Mucosa of descending colon (tissue), 3 donors: ENCODE results near the gene B9D1. TPM values are rescaled to one million over a fixed set of nuclear protein-coding genes. Genes with fewer than 3 reads are reported as not detected.

Experiments
- ATAC-seq: fragments of 200-7000 bp; cut with Tn5 transposase; one replicate; pipeline ENCODE4 v1.9.1; 2020; ENCODE audit warnings: mild to moderate bottlenecking, moderate library complexity
- DNase-seq, 3 donors: peaks; one replicate each; pipeline ENCODE4 v3.0.0-alpha.2; 2020
- H3K36me3 ChIP-seq: fragments of 200-600 bp; one replicate; pipeline ENCODE4 v1.8.0; 2021; ENCODE audit warnings: low read depth, mild to moderate bottlenecking
- H3K4me1 ChIP-seq: fragments of 200-600 bp; one replicate; pipeline ENCODE4 v1.8.0; 2021; ENCODE audit warnings: low read depth, mild to moderate bottlenecking
- H3K4me3 ChIP-seq: fragments of 200-600 bp; one replicate; pipeline ENCODE4 v1.8.0; 2021; ENCODE audit warnings: mild to moderate bottlenecking
- H3K9me3 ChIP-seq: fragments of 200-600 bp; one replicate; pipeline ENCODE4 v1.8.0; 2021; ENCODE audit warnings: mild to moderate bottlenecking
- intact Hi-C, 2 donors: fragments of 100-400 bp; cut with DNase I in 1 of 2; cut with micrococcal nuclease in 1 of 2; formaldehyde crosslinking; loops; one replicate each; pipeline versions ENCODE4 v1.11.0 to v1.11.1; 2022; cut with DNase I, micrococcal nuclease
- total RNA-seq, 3 donors: library from RNA; stranded (reverse); fragmentation: NEBNext Ultra II Directional in 2 of 3; extraction: Animal tissue kit (Norgen Biotek cat#: 25700) in 2 of 3; gene quantifications; one replicate each; pipeline versions ENCODE4 v1.2.1 to v1.2.4, GENCODE V29; 2021 to 2023
- TF ChIP-seq, protein P1 (sequence below): fragments of 200-600 bp; IDR thresholded peaks from one replicate; pipeline ENCODE4 v1.8.0; 2022; ENCODE audit warnings: antibody characterized with exemption, mild to moderate bottlenecking
- donor health status: DM: no; HTN: no; CAD: no; lungs with moderate emphysema.
- donor health status: DM: no; HTN: no; CAD: no.
- donor health status: DM: no; HTN: yes; CAD: no.

The B9D1 gene
- total RNA-seq, 3 donors from 2014 or later: 5.1 to 11.8 (median 10.7) TPM

DNA sequence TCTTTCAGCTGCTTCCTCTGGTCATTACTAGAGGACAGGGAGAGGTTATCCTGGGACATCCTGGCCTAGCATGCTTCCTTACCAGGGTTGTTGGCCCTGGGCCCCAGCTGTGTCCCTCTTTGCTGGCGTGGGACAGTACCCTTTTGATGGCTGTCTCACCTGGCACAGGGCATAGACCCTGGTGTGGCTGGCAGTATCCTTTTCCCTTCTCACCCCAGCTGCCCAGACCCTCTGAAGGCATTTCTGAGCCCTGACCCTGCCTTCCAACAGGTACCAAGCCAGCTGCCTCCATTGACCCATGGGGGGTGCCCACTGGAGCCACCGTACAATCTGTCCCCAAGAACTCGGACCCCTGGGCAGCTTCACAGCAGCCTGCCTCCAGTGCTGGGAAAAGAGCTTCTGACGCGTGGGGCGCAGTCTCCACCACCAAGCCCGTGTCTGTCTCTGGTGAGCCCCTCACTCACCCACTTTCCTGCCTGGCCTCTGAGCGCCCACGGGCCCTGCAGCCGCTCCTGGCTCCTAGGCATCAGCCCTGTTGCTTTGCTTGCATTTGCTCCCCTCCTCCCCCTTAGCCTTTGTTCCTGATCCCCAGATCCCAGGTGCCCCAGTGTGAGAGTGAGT, 34.0 kb downstream of the B9D1 start:
- H3K9me3 ChIP-seq: no peaks in the 10 kb centered on the region
- ATAC-seq (no peak), DNase-seq (no peak)
- H3K36me3 ChIP-seq: no peaks in the 10 kb centered on the region
- TF ChIP-seq, protein P1, sequence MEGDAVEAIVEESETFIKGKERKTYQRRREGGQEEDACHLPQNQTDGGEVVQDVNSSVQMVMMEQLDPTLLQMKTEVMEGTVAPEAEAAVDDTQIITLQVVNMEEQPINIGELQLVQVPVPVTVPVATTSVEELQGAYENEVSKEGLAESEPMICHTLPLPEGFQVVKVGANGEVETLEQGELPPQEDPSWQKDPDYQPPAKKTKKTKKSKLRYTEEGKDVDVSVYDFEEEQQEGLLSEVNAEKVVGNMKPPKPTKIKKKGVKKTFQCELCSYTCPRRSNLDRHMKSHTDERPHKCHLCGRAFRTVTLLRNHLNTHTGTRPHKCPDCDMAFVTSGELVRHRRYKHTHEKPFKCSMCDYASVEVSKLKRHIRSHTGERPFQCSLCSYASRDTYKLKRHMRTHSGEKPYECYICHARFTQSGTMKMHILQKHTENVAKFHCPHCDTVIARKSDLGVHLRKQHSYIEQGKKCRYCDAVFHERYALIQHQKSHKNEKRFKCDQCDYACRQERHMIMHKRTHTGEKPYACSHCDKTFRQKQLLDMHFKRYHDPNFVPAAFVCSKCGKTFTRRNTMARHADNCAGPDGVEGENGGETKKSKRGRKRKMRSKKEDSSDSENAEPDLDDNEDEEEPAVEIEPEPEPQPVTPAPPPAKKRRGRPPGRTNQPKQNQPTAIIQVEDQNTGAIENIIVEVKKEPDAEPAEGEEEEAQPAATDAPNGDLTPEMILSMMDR: no peak
- intact Hi-C loops: no loop called here
- no peaks in the 10 kb centered on the region for H3K4me1 ChIP-seq
- no peak overlapping the region for H3K4me3 ChIP-seq

DNA sequence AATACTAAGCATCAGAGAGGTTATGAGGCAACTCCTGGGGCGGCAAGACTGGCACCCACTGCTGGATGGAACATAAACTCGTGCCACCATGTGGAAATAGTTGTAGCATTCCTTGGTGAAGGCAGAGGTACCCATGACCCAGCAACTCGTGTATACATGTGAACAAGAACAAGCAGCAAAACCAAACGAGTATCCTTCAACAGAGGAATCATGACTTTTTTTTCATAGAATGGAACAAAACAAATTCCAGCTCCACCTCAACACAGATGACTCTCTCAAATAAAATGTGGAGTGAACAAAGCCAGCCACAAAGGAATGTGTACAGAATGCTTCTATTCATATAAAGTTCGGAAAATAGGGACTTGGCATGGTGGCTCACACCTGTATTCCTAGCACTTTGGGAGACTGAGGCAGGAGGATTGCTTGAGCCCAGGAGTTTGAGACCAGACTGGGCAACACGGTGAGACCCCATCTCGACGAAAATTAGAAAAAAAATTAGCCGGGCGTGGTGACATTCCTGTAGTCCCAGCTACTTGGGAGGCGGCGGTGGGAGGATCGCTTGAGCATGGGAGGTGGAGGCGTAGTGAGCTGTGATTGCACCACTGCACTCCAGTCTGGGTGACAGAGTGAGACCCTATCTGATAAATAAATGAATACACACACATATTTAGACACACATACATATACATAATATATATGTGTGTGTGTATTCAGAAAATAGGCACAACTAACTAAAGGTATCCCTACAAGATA, 35.3 kb downstream of the B9D1 start:
- no peaks in the 10 kb centered on the region for H3K9me3 ChIP-seq
- DNase-seq: no peak
- ATAC-seq: no peak
- TF ChIP-seq, protein P1: no peak
- H3K4me1 ChIP-seq: no peaks in the 10 kb centered on the region
- intact Hi-C loops: no loop called here
- no peaks in the 10 kb centered on the region for H3K36me3 ChIP-seq
- no peak overlapping the region for H3K4me3 ChIP-seq

DNA sequence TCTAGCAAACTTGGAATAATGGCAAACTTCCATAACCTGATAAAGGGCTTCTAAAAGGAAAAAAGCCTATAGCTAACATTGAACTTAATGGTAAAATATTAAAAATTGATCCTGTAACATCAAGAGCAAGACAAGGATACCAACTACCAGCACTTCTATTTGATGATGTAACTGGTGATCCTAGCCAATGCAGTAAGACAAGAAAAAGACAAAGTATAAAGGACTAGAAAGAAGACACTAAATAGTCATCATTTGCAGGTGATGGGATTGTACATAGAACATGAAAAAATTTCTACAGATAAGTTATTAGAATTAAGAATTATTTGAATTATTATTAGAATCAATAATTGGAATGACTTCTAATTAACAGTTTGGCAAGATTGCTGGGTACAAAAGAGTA, 37.0 kb downstream of the B9D1 start:
- ATAC-seq (no peak), DNase-seq (no peak)
- no peak overlapping the region for H3K4me3 ChIP-seq
- intact Hi-C loops: no loop called here
- TF ChIP-seq, protein P1: no peak
- no peaks in the 10 kb centered on the region for H3K36me3 ChIP-seq
- H3K4me1 ChIP-seq: no peaks in the 10 kb centered on the region
- H3K9me3 ChIP-seq: no peaks in the 10 kb centered on the region

DNA sequence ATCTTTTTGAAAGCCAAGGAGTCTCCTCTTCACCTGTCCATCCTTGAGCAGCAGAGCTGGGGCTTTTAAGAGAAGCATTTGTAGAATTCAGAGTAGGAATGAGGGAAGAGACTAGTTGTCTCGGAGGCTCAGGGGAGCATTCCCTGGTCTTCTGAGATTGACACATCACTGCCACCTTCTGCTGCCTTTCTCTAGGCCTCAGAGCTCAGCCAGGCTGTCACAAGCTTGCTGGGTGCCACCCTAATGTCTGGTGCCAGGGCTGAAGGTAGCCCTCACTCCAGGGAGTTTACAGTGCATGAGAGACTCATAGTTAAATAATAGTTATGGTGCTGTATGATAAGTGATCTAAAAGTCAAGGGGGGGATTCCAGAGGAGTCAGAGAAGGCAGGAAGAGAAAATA, 39.7 kb downstream of the B9D1 start:
- no peak for DNase-seq
- H3K4me3 ChIP-seq: no peak overlapping the region
- intact Hi-C loops: no loop called here

DNA sequence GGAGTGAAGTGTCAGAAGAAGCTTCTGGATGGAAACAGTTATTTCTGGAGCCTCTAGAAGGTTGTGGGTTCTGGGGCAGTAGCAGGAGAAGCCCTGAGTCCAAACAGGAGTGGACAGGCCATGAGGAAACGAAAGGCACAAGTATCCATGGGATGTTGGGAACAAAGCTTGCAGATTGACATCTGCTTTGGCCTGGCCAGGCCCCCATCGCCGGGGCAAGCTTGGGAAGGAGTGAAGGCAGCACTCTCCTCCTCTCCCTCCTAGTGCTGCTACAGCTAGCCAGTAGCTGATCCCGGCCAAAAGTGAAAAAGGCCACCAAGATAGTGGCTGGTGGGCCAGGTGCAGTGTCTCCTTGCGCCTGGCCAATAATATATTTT, 40.4 kb downstream of the B9D1 start:
- Histone ChIP-seq H3K36me3 (no peaks in the 10 kb centered on the region), H3K4me3 (no peak overlapping the region), H3K4me1 (peaks cover 5% of the 10 kb centered on the region), H3K9me3 (no peaks in the 10 kb centered on the region)
- ATAC-seq (no peak), DNase-seq (no peak)
- TF ChIP-seq, protein P1: no peak
- intact Hi-C loops: no loop called here

More for the DNA sequence above, 39.7 kb downstream of the B9D1 start:
- no peak for ATAC-seq
- no peaks in the 10 kb centered on the region for H3K36me3 ChIP-seq
- TF ChIP-seq, protein P1: no peak
- no peaks in the 10 kb centered on the region for H3K4me1 ChIP-seq
- no peaks in the 10 kb centered on the region for H3K9me3 ChIP-seq
